ENCODE measurements around the gene CUBN. TPM values are rescaled to one million over a fixed set of nuclear protein-coding genes. Genes with fewer than 3 reads are reported as not detected.

Gene CUBN
- total RNA-seq, 1 experiment from 2014 or later: 0.07 TPM

- H4K20me1 ChIP-seq (ENCODE audit: insufficient read depth): no peaks in the 10 kb centered on the region
- no peaks in the 10 kb centered on the region for H3K9me3 ChIP-seq (ENCODE audit: insufficient read depth, low read depth)
- peaks cover 21% of the 10 kb centered on the region; the same call in 1 of the 2 replicates for H3F3A ChIP-seq (ENCODE audit: insufficient read depth, low read depth)
- ChIA-PET POLR2A (ENCODE audit: unreplicated experiment) (no interaction called here), CTCF (no interaction called here)
- TF ChIP-seq CTCF (conservative IDR thresholded peaks at IDR 0.05) (no peak), EZH2 (IDR thresholded peaks at IDR 0.05; ENCODE audit: low read depth) (no peak)
- H3K27me3 ChIP-seq (ENCODE audit: insufficient read depth, low read depth): peaks cover 22% of the 10 kb centered on the region
- H2AFZ ChIP-seq: no peak overlapping the region
- H3K36me3 ChIP-seq (ENCODE audit: low read depth): no peaks in the 10 kb centered on the region
- no peaks in the 10 kb centered on the region for H3K9me2 ChIP-seq (ENCODE audit: insufficient read depth)
- DNase-seq: no peak
- intact Hi-C loops (cut with micrococcal nuclease; ENCODE audit: unreplicated experiment): loop anchor here (5.0 kb wide), 1 partner anchor 43 kb away; no protein-coding TSS in a partner anchor
- no TSS peak for BruUV-seq (replicated peaks)
- H3K4me3 ChIP-seq: no peak overlapping the region
- peaks cover 21% of the 10 kb centered on the region for H3K4me1 ChIP-seq (replicated peaks; ENCODE audit: insufficient read depth)
- no peak overlapping the region for H3K4me2 ChIP-seq
- H3K27ac ChIP-seq: no peak overlapping the region
- no peaks in the 10 kb centered on the region for H3K79me2 ChIP-seq (ENCODE audit: low read depth)
Measured at GRCh38 chr10:16894821-16895220, 234.8 kb downstream of the CUBN start.

- Histone ChIP-seq H2AFZ (no peak overlapping the region), H3K4me2 (peak overlapping the region; percentile 36), H3K4me1 (replicated peaks; ENCODE audit: insufficient read depth) (peaks cover 21% of the 10 kb centered on the region), H3K36me3 (ENCODE audit: low read depth) (no peaks in the 10 kb centered on the region), H3K27ac (0 out of 2 replicates have a peak overlapping the region, but pooled peaks have one; percentile 28), H3K27me3 (ENCODE audit: insufficient read depth, low read depth) (peaks cover 16% of the 10 kb centered on the region; the same call in 1 of the 2 replicates), H4K20me1 (ENCODE audit: insufficient read depth) (no peaks in the 10 kb centered on the region), H3K9me3 (ENCODE audit: insufficient read depth, low read depth) (no peaks in the 10 kb centered on the region), H3F3A (ENCODE audit: insufficient read depth, low read depth) (peaks cover 21% of the 10 kb centered on the region; the same call in 1 of the 2 replicates), H3K9me2 (ENCODE audit: insufficient read depth) (no peaks in the 10 kb centered on the region), H3K4me3 (no peak overlapping the region), H3K79me2 (ENCODE audit: low read depth) (no peaks in the 10 kb centered on the region)
- POLR2A ChIA-PET (ENCODE audit: unreplicated experiment): no interaction called here
- DNase-seq: peak in 1 of 2 experiments; percentile 91
- no TSS peak for BruUV-seq (replicated peaks)
- intact Hi-C loops (cut with micrococcal nuclease; ENCODE audit: unreplicated experiment): loop anchor here (5.0 kb wide), 1 partner anchor 41 kb away; no protein-coding TSS in a partner anchor
- TF ChIP-seq EZH2 (IDR thresholded peaks at IDR 0.05; ENCODE audit: low read depth) (no peak), CTCF (conservative IDR thresholded peaks at IDR 0.05) (no peak)
- CTCF ChIA-PET: no interaction called here
Measured at GRCh38 chr10:16893664-16894063, 235.9 kb downstream of the CUBN start.

GRCh38 chr10:16891375-16892313 lies 238.0 kb downstream of the CUBN start:
- ChIA-PET CTCF (interaction anchor here (1.1 kb wide), 1 partner anchor 554 kb away, joined by 3 read pairs; no protein-coding TSS in a partner anchor), POLR2A (ENCODE audit: unreplicated experiment) (interaction anchor here (0.6 kb wide), 5 partner anchors 35 to 1033 kb away, joined by 3 to 13 read pairs (median 3); no protein-coding TSS in a partner anchor)
- no peaks in the 10 kb centered on the region for H3K9me2 ChIP-seq (ENCODE audit: insufficient read depth)
- peaks cover 21% of the 10 kb centered on the region for H3K4me1 ChIP-seq (replicated peaks; ENCODE audit: insufficient read depth)
- H2AFZ ChIP-seq: peak overlapping the region; percentile 74
- no peaks in the 10 kb centered on the region for H3K36me3 ChIP-seq (ENCODE audit: low read depth)
- no peaks in the 10 kb centered on the region for H3K9me3 ChIP-seq (ENCODE audit: insufficient read depth, low read depth)
- TF ChIP-seq EZH2 (IDR thresholded peaks at IDR 0.05; ENCODE audit: low read depth) (no peak), CTCF (conservative IDR thresholded peaks at IDR 0.05) (peak; percentile 30; the same call in 1 of the 2 replicates)
- H4K20me1 ChIP-seq (ENCODE audit: insufficient read depth): no peaks in the 10 kb centered on the region
- peak overlapping the region; percentile 94 for H3K27ac ChIP-seq
- intact Hi-C loops (cut with micrococcal nuclease; ENCODE audit: unreplicated experiment): loop anchor here (1.0 to 5.0 kb wide), 5 partner anchors 39 to 366 kb away; partner anchors contain the start of gene TRDMT1
- peak overlapping the region; percentile 67 for H3K4me2 ChIP-seq
- peak overlapping the region; percentile 41; the same call in 1 of the 2 replicates for H3K4me3 ChIP-seq
- peaks cover 6% of the 10 kb centered on the region; the same call in 1 of the 2 replicates for H3K27me3 ChIP-seq (ENCODE audit: insufficient read depth, low read depth)
- no peaks in the 10 kb centered on the region for H3K79me2 ChIP-seq (ENCODE audit: low read depth)
- TSS peak; percentile 100 for BruUV-seq (replicated peaks)
- peak; percentile 35 to 95 for DNase-seq
- peaks cover 21% of the 10 kb centered on the region; the same call in 1 of the 2 replicates for H3F3A ChIP-seq (ENCODE audit: insufficient read depth, low read depth)
